Osteocyte (in vitro differentiated cells): ENCODE measurements around the gene ZNF787. TPM values are rescaled to one million over a fixed set of nuclear protein-coding genes. Genes with fewer than 3 reads are reported as not detected.
"Not testable (repeated sequence)": the region's sequence is repeated elsewhere in the genome, so short reads cannot be mapped to it uniquely, and the experiment has no call there.

Source experiments
- DNase-seq: peaks from one replicate; pipeline ENCODE4 v3.0.0; 2021; ENCODE audit warnings: mixed read lengths; ENCODE audit not compliant: unreplicated experiment; ENCODE audit errors: extremely low spot score
- H3K27ac Mint-ChIP-seq: one replicate; pipeline ENCODE4 v1.8.0; 2021; ENCODE audit warnings: mild to moderate bottlenecking, mixed read lengths; ENCODE audit not compliant: unreplicated experiment
- H3K27me3 Mint-ChIP-seq: one replicate; pipeline ENCODE4 v1.8.0; 2021; ENCODE audit warnings: mixed read lengths; ENCODE audit not compliant: unreplicated experiment
- H3K36me3 Mint-ChIP-seq: one replicate; pipeline ENCODE4 v1.8.0; 2021; ENCODE audit warnings: mixed read lengths; ENCODE audit not compliant: unreplicated experiment
- H3K4me1 Mint-ChIP-seq: one replicate; pipeline ENCODE4 v1.8.0; 2021; ENCODE audit warnings: mixed read lengths; ENCODE audit not compliant: unreplicated experiment
- H3K4me3 Mint-ChIP-seq: one replicate; pipeline ENCODE4 v1.8.0; 2021; ENCODE audit warnings: mild to moderate bottlenecking, moderate library complexity, mixed read lengths; ENCODE audit not compliant: unreplicated experiment
- H3K9me3 Mint-ChIP-seq: one replicate; pipeline ENCODE4 v1.8.0; 2021; ENCODE audit warnings: mixed read lengths; ENCODE audit not compliant: unreplicated experiment
- total RNA-seq: library from RNA; stranded (reverse); gene quantifications from 2 replicates; pipeline ENCODE4 v1.2.1, GENCODE V29; 2021
- TF ChIP-seq, protein P1 (sequence below): fragments of 200-600 bp; sonication (generic); IDR thresholded peaks from 2 replicates; pipeline ENCODE4 v1.5.0; 2021; ENCODE audit warnings: antibody characterized with exemption, mild to moderate bottlenecking, moderate library complexity

ZNF787 gene
- total RNA-seq, 1 donor from 2014 or later: 27.8 TPM

DNA sequence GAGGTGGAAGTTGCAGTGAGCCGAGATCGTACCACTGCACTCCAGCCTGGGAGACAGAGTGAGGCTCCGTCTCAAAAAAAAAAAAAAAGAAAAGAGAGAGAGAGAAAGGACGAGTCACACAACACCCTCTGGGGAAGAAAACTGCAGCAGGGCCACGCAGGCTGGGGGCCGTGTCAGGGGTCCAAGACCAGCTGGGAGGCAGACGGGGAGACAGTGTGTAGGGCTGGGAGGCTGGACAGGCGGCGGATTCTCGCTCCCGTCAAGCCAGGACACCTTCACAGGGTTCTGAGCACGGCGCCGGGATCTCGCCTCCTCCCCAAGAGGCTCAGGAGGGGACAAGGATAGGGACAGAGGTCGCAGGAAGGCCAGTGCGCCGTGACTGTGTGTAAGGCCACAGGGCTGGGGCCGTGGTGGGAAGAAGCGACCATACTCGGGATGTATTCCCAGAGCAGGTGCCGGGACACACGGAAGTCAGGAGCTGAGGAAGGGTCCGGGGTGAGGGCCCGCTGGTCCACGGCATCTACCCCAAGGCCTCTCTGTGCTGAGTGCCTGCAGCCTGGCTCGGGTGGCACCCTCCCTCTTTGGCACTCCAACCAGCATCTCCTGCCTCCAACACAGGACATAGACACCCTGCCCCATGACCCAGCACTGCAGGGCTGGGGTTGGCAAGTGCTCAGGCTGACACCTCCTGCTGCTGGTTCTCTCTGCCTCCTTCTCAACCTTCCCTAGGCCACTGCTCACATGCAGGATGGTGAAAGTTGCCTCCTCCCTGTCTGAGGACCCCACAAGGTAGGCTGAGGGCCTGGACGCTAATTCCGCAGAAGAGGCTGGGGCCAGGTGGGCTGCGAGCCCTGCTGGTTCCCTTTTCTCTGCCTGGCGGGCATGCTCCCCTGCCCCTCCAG is 21.2 kb downstream of the ZNF787 start:
- Mint-ChIP-seq H3K9me3 (no peaks in the 10 kb centered on the region), H3K4me3 (no peak overlapping the region), H3K27ac (no peak overlapping the region), H3K36me3 (peaks cover 11% of the 10 kb centered on the region), H3K4me1 (peaks cover 2% of the 10 kb centered on the region), H3K27me3 (no peaks in the 10 kb centered on the region)
- TF ChIP-seq, protein P1, sequence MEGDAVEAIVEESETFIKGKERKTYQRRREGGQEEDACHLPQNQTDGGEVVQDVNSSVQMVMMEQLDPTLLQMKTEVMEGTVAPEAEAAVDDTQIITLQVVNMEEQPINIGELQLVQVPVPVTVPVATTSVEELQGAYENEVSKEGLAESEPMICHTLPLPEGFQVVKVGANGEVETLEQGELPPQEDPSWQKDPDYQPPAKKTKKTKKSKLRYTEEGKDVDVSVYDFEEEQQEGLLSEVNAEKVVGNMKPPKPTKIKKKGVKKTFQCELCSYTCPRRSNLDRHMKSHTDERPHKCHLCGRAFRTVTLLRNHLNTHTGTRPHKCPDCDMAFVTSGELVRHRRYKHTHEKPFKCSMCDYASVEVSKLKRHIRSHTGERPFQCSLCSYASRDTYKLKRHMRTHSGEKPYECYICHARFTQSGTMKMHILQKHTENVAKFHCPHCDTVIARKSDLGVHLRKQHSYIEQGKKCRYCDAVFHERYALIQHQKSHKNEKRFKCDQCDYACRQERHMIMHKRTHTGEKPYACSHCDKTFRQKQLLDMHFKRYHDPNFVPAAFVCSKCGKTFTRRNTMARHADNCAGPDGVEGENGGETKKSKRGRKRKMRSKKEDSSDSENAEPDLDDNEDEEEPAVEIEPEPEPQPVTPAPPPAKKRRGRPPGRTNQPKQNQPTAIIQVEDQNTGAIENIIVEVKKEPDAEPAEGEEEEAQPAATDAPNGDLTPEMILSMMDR: no peak
- DNase-seq: no peak

DNA sequence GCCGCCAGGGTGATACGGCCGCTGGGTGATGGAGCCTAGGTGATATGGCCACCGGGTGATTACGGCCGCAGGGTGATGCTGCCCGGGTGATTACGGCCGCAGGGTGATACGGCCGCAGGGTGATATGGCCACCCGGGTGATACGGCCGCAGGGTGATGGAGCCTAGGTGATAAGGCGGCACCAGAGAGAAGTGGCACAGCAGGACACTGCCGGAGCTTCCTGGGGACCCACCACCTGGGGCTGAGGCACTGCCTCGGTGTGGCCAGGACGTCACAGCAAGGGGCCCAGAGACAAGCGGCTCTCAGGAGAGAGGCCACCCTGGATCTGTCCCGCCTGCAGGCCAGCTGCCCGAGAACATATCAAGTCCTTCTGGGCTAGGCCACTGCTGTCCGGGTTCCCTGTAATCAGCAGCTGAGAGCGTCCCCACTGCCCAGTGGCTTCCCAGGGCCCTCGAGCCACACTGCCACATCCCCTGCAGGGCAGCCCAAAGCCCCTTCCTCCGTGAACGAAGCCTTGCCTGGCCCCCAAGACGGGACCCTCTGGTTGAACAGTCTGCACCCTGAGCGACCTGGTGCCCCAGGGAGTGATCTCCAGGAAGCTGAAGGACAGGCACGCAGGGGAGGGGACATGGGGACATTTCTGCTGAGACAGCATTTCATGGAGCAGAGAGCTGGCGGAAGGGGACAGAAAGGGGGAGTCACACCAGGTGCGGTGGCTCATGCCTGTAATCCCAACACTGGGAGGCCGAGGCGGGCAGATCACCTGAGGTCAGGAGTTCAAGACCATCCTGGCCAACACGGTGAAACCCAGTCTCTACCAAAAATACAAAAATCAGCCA is 22.1 kb downstream of the ZNF787 start:
- DNase-seq: no peak
- no peak overlapping the region for H3K4me3 Mint-ChIP-seq
- peaks cover 15% of the 10 kb centered on the region for H3K36me3 Mint-ChIP-seq
- no peaks in the 10 kb centered on the region for H3K9me3 Mint-ChIP-seq
- peaks cover 2% of the 10 kb centered on the region for H3K4me1 Mint-ChIP-seq
- TF ChIP-seq, protein P1: no peak
- H3K27ac Mint-ChIP-seq: no peak overlapping the region
- H3K27me3 Mint-ChIP-seq: no peaks in the 10 kb centered on the region

DNA sequence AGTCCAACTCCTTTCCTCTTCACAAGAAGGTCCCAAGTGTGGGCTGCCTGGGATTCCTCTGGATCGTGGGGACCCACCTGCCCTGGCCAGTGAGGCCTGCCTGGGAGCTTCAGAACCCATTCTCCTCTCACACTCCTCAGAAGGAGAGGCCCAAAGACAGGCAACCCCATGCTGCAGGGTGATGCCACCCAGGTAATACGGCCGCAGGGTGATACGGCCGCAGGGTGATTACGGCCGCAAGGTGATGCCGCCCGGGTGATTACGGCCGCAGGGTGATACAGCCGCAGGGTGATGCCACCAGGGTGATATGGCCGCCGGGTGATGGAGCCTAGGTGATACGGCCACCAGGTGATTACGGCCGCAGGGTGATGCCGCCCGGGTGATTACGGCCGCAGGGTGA is 22.9 kb downstream of the ZNF787 start:
- not testable (repeated sequence) for H3K9me3 Mint-ChIP-seq, H3K27ac Mint-ChIP-seq, H3K27me3 Mint-ChIP-seq, DNase-seq, H3K4me1 Mint-ChIP-seq, H3K4me3 Mint-ChIP-seq
- H3K36me3 Mint-ChIP-seq: peaks cover 18% of the 10 kb centered on the region

DNA sequence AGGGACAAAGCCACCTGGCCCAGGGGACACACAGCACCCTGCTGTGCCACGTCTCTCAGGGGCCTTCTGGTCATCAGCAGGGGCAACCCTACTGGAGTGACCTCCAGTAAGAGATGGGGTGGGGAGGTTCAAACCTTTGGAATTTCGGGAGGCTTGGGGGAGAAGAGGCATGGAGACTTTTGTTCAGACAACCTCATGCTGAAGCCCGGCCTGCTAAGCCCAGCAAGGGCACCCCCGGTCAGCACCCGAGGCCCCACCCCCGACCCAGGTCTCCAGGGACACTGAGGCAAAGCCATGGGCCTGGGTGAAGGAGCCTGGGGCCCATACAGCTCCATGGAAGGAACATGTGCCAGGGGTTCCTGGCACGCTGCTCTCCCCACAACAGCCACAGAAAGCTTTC is 23.3 kb downstream of the ZNF787 start:
- TF ChIP-seq, protein P1: no peak
- H3K4me1 Mint-ChIP-seq: peaks cover 2% of the 10 kb centered on the region

DNA sequence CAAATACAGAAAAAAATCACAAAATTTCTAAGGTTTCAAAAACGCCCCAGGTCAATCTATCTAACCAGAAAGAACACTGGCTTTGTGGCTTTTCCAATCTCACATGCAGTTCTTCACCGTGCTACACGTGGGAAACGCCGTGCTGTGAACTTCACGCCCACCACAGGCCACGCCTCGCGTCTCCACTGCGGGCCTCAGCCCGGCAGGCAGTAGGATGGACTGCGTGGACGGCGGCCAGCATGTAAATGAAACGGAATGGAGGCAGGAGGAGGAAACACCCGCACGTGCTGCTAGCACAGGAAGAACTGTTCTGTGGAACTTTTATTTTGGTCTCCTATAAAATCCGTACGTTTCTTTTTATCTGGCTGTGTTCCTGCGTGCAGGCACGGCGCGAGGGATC is 23.8 kb downstream of the ZNF787 start:
- peaks cover 7% of the 10 kb centered on the region for H3K4me1 Mint-ChIP-seq
- TF ChIP-seq, protein P1: no peak
- no peaks in the 10 kb centered on the region for H3K27me3 Mint-ChIP-seq
- H3K36me3 Mint-ChIP-seq: peaks cover 23% of the 10 kb centered on the region
- H3K27ac Mint-ChIP-seq: no peak overlapping the region
- H3K9me3 Mint-ChIP-seq: peaks cover 10% of the 10 kb centered on the region
- H3K4me3 Mint-ChIP-seq: no peak overlapping the region
- DNase-seq: no peak

More for the DNA sequence above, 23.3 kb downstream of the ZNF787 start:
- Mint-ChIP-seq H3K27me3 (no peaks in the 10 kb centered on the region), H3K27ac (no peak overlapping the region), H3K4me3 (no peak overlapping the region), H3K9me3 (peaks cover 6% of the 10 kb centered on the region), H3K36me3 (peaks cover 22% of the 10 kb centered on the region)
- no peak for DNase-seq
